ENCODE data around the gene IL4I1. TPM values are rescaled to one million over a fixed set of nuclear protein-coding genes. Genes with fewer than 3 reads are reported as not detected.
A peak's percentile ranks its signal among the peaks of the same experiment; 100 is the strongest.

IL4I1 gene
- total and polyA plus RNA-seq, 10 donors = 1.1 to 20.2 (median 4.8) TPM

- H3K27ac ChIP-seq = peak overlapping the region; percentile 96 to 100 (median 99)
- intact Hi-C loops (cut with DNase I; ENCODE audit: low total_unique reads) = no loop called here
- no peaks in the 10 kb centered on the region for H3K9me3 ChIP-seq
- no peak for TF ChIP-seq POLR2A (IDR thresholded peaks at IDR 0.05)
- TF ChIP-seq POLR2AphosphoS5 (IDR thresholded peaks at IDR 0.05) = peak in 2 of 3 donors; percentile 21 to 23
- no peak for TF ChIP-seq CTCF (IDR thresholded peaks at IDR 0.05 in 8 of 11, conservative IDR thresholded peaks at IDR 0.05 in 3 of 11)
- H3K36me3 ChIP-seq = peaks cover 9 to 61% (median 19%) of the 10 kb centered on the region in 6 donors
- DNase-seq = peak; percentile 94
- H3K4me3 ChIP-seq = peak overlapping the region; percentile 54 to 87 (median 76)
- H3K27me3 ChIP-seq (replicated peaks in 1 of 7) = no peaks in the 10 kb centered on the region
- peaks cover 10 to 73% (median 37%) of the 10 kb centered on the region in 6 donors for H3K4me1 ChIP-seq
- 0 to 2% (median 1%) methylated on average over 18 to 28 of the region's 28 CpGs for WGBS, 5 donors
These were observed 20.7 kb downstream of the IL4I1 start for GRCh38 chr19:49875857-49876421.

- no peak for DNase-seq
- 88 to 91% (median 91%) methylated on average over 4 of the region's 4 CpGs for WGBS, 5 donors
- TF ChIP-seq POLR2AphosphoS5 (IDR thresholded peaks at IDR 0.05) (no peak), POLR2A (IDR thresholded peaks at IDR 0.05) (no peak), CTCF (IDR thresholded peaks at IDR 0.05 in 8 of 11, conservative IDR thresholded peaks at IDR 0.05 in 3 of 11) (no peak)
- peak overlapping the region in 6 of 8 donors; percentile 96 to 100 (median 99) for H3K27ac ChIP-seq
- H3K4me3 ChIP-seq = peak overlapping the region in 4 of 8 donors; percentile 79 to 87 (median 86)
- peaks cover 3 to 58% (median 11%) of the 10 kb centered on the region in 6 donors for H3K36me3 ChIP-seq
- no peaks in the 10 kb centered on the region for H3K9me3 ChIP-seq
- no peaks in the 10 kb centered on the region for H3K27me3 ChIP-seq (replicated peaks in 1 of 7)
- H3K4me1 ChIP-seq = peaks cover 16 to 80% (median 43%) of the 10 kb centered on the region in 6 donors
- intact Hi-C loops (cut with DNase I; ENCODE audit: low total_unique reads) = no loop called here
These were observed 21.5 kb downstream of the IL4I1 start for GRCh38 chr19:49875177-49875576.

GRCh38 chr19:49874503-49875157 lies 22.1 kb downstream of the IL4I1 start:
- Histone ChIP-seq H3K4me3 (no peak overlapping the region), H3K27me3 (replicated peaks in 1 of 7) (no peaks in the 10 kb centered on the region), H3K27ac (peak overlapping the region in 3 of 8 donors; percentile 99 to 100 (median 99)), H3K4me1 (peaks cover 19 to 79% (median 45%) of the 10 kb centered on the region in 6 donors), H3K9me3 (no peaks in the 10 kb centered on the region), H3K36me3 (peaks cover 0 to 52% (median 6%) of the 10 kb centered on the region in 6 donors)
- DNase-seq = no peak
- TF ChIP-seq POLR2A (IDR thresholded peaks at IDR 0.05) (no peak), CTCF (IDR thresholded peaks at IDR 0.05 in 8 of 11, conservative IDR thresholded peaks at IDR 0.05 in 3 of 11) (no peak), POLR2AphosphoS5 (IDR thresholded peaks at IDR 0.05) (no peak)
- 88 to 96% (median 92%) methylated on average over 10 to 11 of the region's 11 CpGs for WGBS, 5 donors
- intact Hi-C loops (cut with DNase I; ENCODE audit: low total_unique reads) = no loop called here

- Histone ChIP-seq H3K36me3 (peaks cover 0 to 44% (median 2%) of the 10 kb centered on the region in 6 donors), H3K9me3 (no peaks in the 10 kb centered on the region), H3K27ac (peak overlapping the region in 2 of 8 donors; percentile 8 to 99), H3K27me3 (replicated peaks in 1 of 7) (no peaks in the 10 kb centered on the region), H3K4me3 (no peak overlapping the region), H3K4me1 (peaks cover 19 to 76% (median 46%) of the 10 kb centered on the region in 6 donors)
- 87 to 94% (median 89%) methylated on average over 10 of the region's 10 CpGs for WGBS, 5 donors
- no peak for TF ChIP-seq CTCF (IDR thresholded peaks at IDR 0.05 in 8 of 11, conservative IDR thresholded peaks at IDR 0.05 in 3 of 11)
- no peak for TF ChIP-seq POLR2A (IDR thresholded peaks at IDR 0.05)
- TF ChIP-seq POLR2AphosphoS5 (IDR thresholded peaks at IDR 0.05) = no peak
- DNase-seq = no peak
- intact Hi-C loops (cut with DNase I; ENCODE audit: low total_unique reads) = no loop called here
These were observed 22.9 kb downstream of the IL4I1 start for GRCh38 chr19:49873834-49874233.
